ENCODE measurements around the gene KRT39. TPM values are rescaled to one million over a fixed set of nuclear protein-coding genes. Genes with fewer than 3 reads are reported as not detected.
"Not testable (repeated sequence)": the region's sequence is repeated elsewhere in the genome, so short reads cannot be mapped to it uniquely, and the experiment has no call there.

The KRT39 gene
- not detected for total RNA-seq

- Mint-ChIP-seq H3K4me3 (no peak within 1 kb of the TSS), H3K27ac (no peak within 1 kb of the TSS), H3K36me3 (no peaks in the 10 kb centered on the region), H3K9me3 (no peaks in the 10 kb centered on the region), H3K27me3 (peaks cover 9 to 11% of the 10 kb centered on the region in 2 donors), H3K4me1 (ENCODE audit: low read depth in 2 of 2) (no peaks in the 10 kb centered on the region)
- ATAC-seq (no peak), DNase-seq (ENCODE audit: low spot score) (no peak)
These were observed at the start of gene KRT39 for GRCh38 chr17:40966848-40967247. Gene KRT39, minus strand, starts transcription at chr17:40966948. Its CDS starts 92 bp downstream, at chr17:40966856.

GRCh38 chr17:41015454-41015853, 48.7 kb upstream of the KRT39 start:
- H3K4me3 Mint-ChIP-seq, result no peak overlapping the region
- no peaks in the 10 kb centered on the region for H3K36me3 Mint-ChIP-seq
- no peaks in the 10 kb centered on the region for H3K9me3 Mint-ChIP-seq
- H3K4me1 Mint-ChIP-seq (ENCODE audit: low read depth in 2 of 2), result no peaks in the 10 kb centered on the region
- peaks cover 23 to 46% of the 10 kb centered on the region in 2 donors for H3K27me3 Mint-ChIP-seq
- no peak for DNase-seq (ENCODE audit: low spot score)
- no peak overlapping the region for H3K27ac Mint-ChIP-seq
- ATAC-seq, result no peak

GRCh38 chr17:41013606-41014005, 46.9 kb upstream of the KRT39 start:
- H3K27ac Mint-ChIP-seq, result no peak overlapping the region
- no peaks in the 10 kb centered on the region for H3K36me3 Mint-ChIP-seq
- no peak for DNase-seq (ENCODE audit: low spot score)
- peaks cover 23 to 47% of the 10 kb centered on the region in 2 donors for H3K27me3 Mint-ChIP-seq
- H3K4me3 Mint-ChIP-seq, result no peak overlapping the region
- no peaks in the 10 kb centered on the region for H3K4me1 Mint-ChIP-seq (ENCODE audit: low read depth in 2 of 2)
- ATAC-seq, result no peak
- H3K9me3 Mint-ChIP-seq, result no peaks in the 10 kb centered on the region

- Mint-ChIP-seq H3K9me3 (no peaks in the 10 kb centered on the region), H3K36me3 (no peaks in the 10 kb centered on the region), H3K27ac (no peak overlapping the region), H3K27me3 (peaks cover 25 to 51% of the 10 kb centered on the region in 2 donors), H3K4me3 (no peak overlapping the region), H3K4me1 (ENCODE audit: low read depth in 2 of 2) (no peaks in the 10 kb centered on the region)
- ATAC-seq (no peak), DNase-seq (ENCODE audit: low spot score) (no peak)
These were observed 46.4 kb upstream of the KRT39 start for GRCh38 chr17:41013181-41013580.

- ATAC-seq (no peak), DNase-seq (ENCODE audit: low spot score) (no peak)
- no peaks in the 10 kb centered on the region for H3K4me1 Mint-ChIP-seq (ENCODE audit: low read depth in 2 of 2)
- no peaks in the 10 kb centered on the region for H3K9me3 Mint-ChIP-seq
- H3K4me3 Mint-ChIP-seq, result no peak overlapping the region
- peaks cover 25 to 53% of the 10 kb centered on the region in 2 donors for H3K27me3 Mint-ChIP-seq
- H3K27ac Mint-ChIP-seq, result no peak overlapping the region
- no peaks in the 10 kb centered on the region for H3K36me3 Mint-ChIP-seq
These were observed 45.8 kb upstream of the KRT39 start for GRCh38 chr17:41012326-41013120.

GRCh38 chr17:41010441-41010840, 43.7 kb upstream of the KRT39 start:
- Mint-ChIP-seq H3K27me3 (peaks cover 19 to 45% of the 10 kb centered on the region in 2 donors), H3K27ac (no peak overlapping the region), H3K4me3 (no peak overlapping the region), H3K4me1 (ENCODE audit: low read depth in 2 of 2) (no peaks in the 10 kb centered on the region), H3K36me3 (no peaks in the 10 kb centered on the region), H3K9me3 (no peaks in the 10 kb centered on the region)
- no peak for DNase-seq (ENCODE audit: low spot score)
- ATAC-seq, result no peak

GRCh38 chr17:41009936-41010335, 43.2 kb upstream of the KRT39 start:
- ATAC-seq (no peak), DNase-seq (ENCODE audit: low spot score) (no peak)
- Mint-ChIP-seq H3K36me3 (no peaks in the 10 kb centered on the region), H3K4me3 (no peak overlapping the region), H3K27me3 (peaks cover 18 to 40% of the 10 kb centered on the region in 2 donors), H3K4me1 (ENCODE audit: low read depth in 2 of 2) (no peaks in the 10 kb centered on the region), H3K9me3 (no peaks in the 10 kb centered on the region), H3K27ac (no peak overlapping the region)

GRCh38 chr17:41009301-41009760, 42.6 kb upstream of the KRT39 start:
- ATAC-seq, result no peak
- no peaks in the 10 kb centered on the region for H3K4me1 Mint-ChIP-seq (ENCODE audit: low read depth in 2 of 2)
- peaks cover 15 to 41% of the 10 kb centered on the region in 2 donors for H3K27me3 Mint-ChIP-seq
- no peak for DNase-seq (ENCODE audit: low spot score)
- H3K9me3 Mint-ChIP-seq, result no peaks in the 10 kb centered on the region
- no peak overlapping the region for H3K27ac Mint-ChIP-seq
- no peak overlapping the region for H3K4me3 Mint-ChIP-seq
- no peaks in the 10 kb centered on the region for H3K36me3 Mint-ChIP-seq

- H3K4me1 Mint-ChIP-seq (ENCODE audit: low read depth in 2 of 2), result no peaks in the 10 kb centered on the region
- no peaks in the 10 kb centered on the region for H3K9me3 Mint-ChIP-seq
- ATAC-seq (peak in 1 of 2 donors; percentile 45), DNase-seq (ENCODE audit: low spot score) (no peak)
- no peak within 1 kb of the TSS for H3K4me3 Mint-ChIP-seq
- H3K27me3 Mint-ChIP-seq, result peaks cover 18 to 46% of the 10 kb centered on the region in 2 donors
- H3K27ac Mint-ChIP-seq, result no peak within 1 kb of the TSS
- H3K36me3 Mint-ChIP-seq, result no peaks in the 10 kb centered on the region
These were observed 42.1 kb upstream of the KRT39 start, which contains the start of gene KRTAP3-1 for GRCh38 chr17:41008811-41009210. Gene KRTAP3-1, minus strand, starts transcription at chr17:41009128. Its CDS starts 54 bp downstream, at chr17:41009074.

GRCh38 chr17:41004397-41004796, 37.6 kb upstream of the KRT39 start:
- DNase-seq (ENCODE audit: low spot score), result no peak
- no peaks in the 10 kb centered on the region for H3K36me3 Mint-ChIP-seq
- H3K9me3 Mint-ChIP-seq, result no peaks in the 10 kb centered on the region
- H3K4me1 Mint-ChIP-seq (ENCODE audit: low read depth in 2 of 2), result no peaks in the 10 kb centered on the region
- peaks cover 19 to 49% of the 10 kb centered on the region in 2 donors for H3K27me3 Mint-ChIP-seq
- peak in 1 of 2 donors; percentile 36 for ATAC-seq
- H3K27ac Mint-ChIP-seq, result no peak overlapping the region
- no peak overlapping the region for H3K4me3 Mint-ChIP-seq

- no peak for DNase-seq (ENCODE audit: low spot score)
- H3K4me1 Mint-ChIP-seq (ENCODE audit: low read depth in 2 of 2), result no peaks in the 10 kb centered on the region
- no peak for ATAC-seq
- no peak overlapping the region for H3K4me3 Mint-ChIP-seq
- H3K27ac Mint-ChIP-seq, result no peak overlapping the region
- H3K36me3 Mint-ChIP-seq, result no peaks in the 10 kb centered on the region
- no peaks in the 10 kb centered on the region for H3K9me3 Mint-ChIP-seq
- peaks cover 22 to 52% of the 10 kb centered on the region in 2 donors for H3K27me3 Mint-ChIP-seq
These were observed 37.2 kb upstream of the KRT39 start for GRCh38 chr17:41003926-41004325.

GRCh38 chr17:41002814-41003213, 36.1 kb upstream of the KRT39 start:
- no peak overlapping the region for H3K4me3 Mint-ChIP-seq
- H3K27ac Mint-ChIP-seq, result no peak overlapping the region
- ATAC-seq (no peak), DNase-seq (ENCODE audit: low spot score) (no peak)
- no peaks in the 10 kb centered on the region for H3K4me1 Mint-ChIP-seq (ENCODE audit: low read depth in 2 of 2)
- H3K27me3 Mint-ChIP-seq, result peaks cover 24 to 52% of the 10 kb centered on the region in 2 donors
- H3K9me3 Mint-ChIP-seq, result no peaks in the 10 kb centered on the region
- no peaks in the 10 kb centered on the region for H3K36me3 Mint-ChIP-seq

GRCh38 chr17:41001795-41002194, 35.0 kb upstream of the KRT39 start:
- DNase-seq (ENCODE audit: low spot score) (no peak), ATAC-seq (no peak)
- no peaks in the 10 kb centered on the region for H3K9me3 Mint-ChIP-seq

GRCh38 chr17:40999563-40999962, 32.8 kb upstream of the KRT39 start, which contains the start of gene KRTAP3-2:
Gene KRTAP3-2, minus strand, starts transcription at chr17:40999906. Its CDS starts 53 bp downstream, at chr17:40999853.
- DNase-seq (ENCODE audit: low spot score); H3K4me3 Mint-ChIP-seq; H3K36me3 Mint-ChIP-seq; ATAC-seq; H3K9me3 Mint-ChIP-seq; H3K27ac Mint-ChIP-seq; H3K4me1 Mint-ChIP-seq (ENCODE audit: low read depth in 2 of 2): not testable (repeated sequence)
- H3K27me3 Mint-ChIP-seq, result peaks cover 42 to 70% of the 10 kb centered on the region in 2 donors

More at GRCh38 chr17:41001795-41002194, 35.0 kb upstream of the KRT39 start:
- no peak overlapping the region for H3K27ac Mint-ChIP-seq
- H3K4me3 Mint-ChIP-seq, result no peak overlapping the region
- H3K36me3 Mint-ChIP-seq, result no peaks in the 10 kb centered on the region
- H3K4me1 Mint-ChIP-seq (ENCODE audit: low read depth in 2 of 2), result no peaks in the 10 kb centered on the region
- peaks cover 33 to 59% of the 10 kb centered on the region in 2 donors for H3K27me3 Mint-ChIP-seq

Measured in natural killer cell treated with Interleukin-12 subunit alpha and Interleukin-12 subunit beta and Interleukin-15 and Interleukin-18, amount 100 ng/mL, for 72 hours (primary cell).